ENCODE data around the gene CAMK2G.
"Not testable (repeated sequence)": the region's sequence is repeated elsewhere in the genome, so short reads cannot be mapped to it uniquely, and the experiment has no call there.

The CAMK2G gene

DNA sequence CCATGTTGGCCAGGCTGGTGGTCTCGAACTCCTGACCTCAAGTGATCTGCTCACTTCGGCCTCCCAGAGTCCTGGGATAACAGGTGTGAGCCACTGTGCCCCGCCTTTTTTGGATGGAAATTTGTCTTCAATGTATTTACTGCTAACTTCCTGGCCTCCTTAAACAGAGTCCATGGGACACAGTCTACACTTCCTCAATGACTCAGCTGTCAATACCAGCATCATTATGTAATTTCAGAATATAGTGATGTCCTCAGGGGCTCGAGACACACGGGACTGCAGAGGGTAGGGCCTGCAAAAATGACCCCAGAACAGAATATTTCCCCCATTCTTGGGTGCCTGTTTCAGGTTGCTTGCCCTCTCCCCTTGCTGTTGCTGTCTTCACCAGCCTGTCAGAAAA, 31.1 kb downstream of the CAMK2G start:
- in situ Hi-C loops (cut with MboI; ENCODE audit: low sequenced_read_pairs): loop anchor here (5.0 kb wide), 1 partner anchor 34 kb away; no protein-coding TSS in a partner anchor

DNA sequence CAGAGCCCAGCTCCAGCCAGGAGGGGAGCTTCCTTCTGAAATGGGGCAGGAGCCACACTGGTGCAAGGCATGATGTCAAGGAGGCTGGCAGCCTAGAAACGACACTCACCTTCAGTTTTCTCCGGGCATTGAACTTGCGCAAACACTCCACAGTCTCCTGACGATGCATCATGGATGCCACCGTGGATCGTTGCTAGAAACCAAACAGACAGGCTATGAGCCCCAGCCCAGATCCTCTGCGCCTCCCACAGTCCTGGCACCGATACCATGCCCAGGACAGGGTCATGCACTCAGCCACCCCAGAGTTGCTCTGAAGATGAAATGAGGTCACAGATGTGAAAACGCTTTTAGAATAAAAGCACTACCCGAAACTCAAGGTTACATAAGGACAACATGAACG, 32.0 kb downstream of the CAMK2G start:
- in situ Hi-C loops (cut with MboI; ENCODE audit: low sequenced_read_pairs): loop anchor here (5.0 kb wide), 1 partner anchor 35 kb away; no protein-coding TSS in a partner anchor

DNA sequence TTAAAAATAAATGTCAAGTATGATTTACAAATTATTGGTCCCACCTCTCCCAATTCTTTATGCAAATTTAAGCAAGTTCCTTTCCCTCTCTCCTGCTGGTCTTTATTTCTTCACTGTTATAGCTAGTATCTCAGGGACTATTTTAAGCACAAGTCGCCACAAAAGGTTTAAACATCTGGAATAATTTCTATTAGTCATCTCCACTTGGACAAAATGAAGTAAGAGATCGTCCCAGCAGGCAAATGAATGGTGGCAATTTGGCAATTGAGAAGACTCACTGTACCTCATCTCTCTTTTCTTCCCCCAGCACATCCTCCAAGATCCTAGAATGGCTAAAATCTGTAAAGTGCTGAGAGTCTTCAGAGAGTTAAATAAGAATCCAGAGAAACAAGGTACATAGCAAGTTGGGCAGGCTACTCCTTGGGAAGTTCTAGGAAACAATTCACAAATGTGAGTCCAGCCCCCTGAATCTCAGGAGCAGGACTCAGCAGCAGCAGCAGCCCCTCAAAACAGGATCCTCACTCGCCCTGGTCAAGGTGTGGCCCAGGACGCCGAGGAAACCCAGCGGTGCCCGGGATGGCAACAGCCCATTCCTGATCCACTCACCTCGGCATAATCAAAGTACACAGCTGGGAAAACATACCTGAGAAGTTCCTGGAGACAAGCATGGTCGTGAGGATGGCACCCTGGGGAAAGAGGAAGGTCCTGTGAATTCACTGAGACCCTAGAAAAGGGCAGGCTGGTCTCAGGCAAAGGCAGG, 32.6 kb downstream of the CAMK2G start:
- in situ Hi-C loops (cut with MboI; ENCODE audit: low sequenced_read_pairs): loop anchor here (5.0 kb wide), 1 partner anchor 36 kb away; no protein-coding TSS in a partner anchor

DNA sequence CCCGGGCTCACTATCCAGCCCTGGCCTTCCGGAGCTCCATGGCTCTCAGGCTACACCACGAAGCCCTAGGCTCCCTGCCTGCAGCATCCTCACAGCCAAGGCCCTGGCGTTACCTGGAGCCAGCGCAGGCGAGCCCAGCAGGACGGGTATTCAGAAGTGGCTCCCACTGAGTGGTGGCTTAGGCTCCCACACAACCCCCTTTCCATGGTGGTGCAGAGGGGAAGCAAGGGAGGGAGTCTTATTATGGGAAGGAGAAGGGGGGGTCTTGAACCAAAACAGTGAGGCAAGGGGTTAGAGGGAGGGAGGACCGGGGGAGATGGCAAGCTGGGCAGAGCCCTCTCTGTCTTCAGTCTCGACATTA, 33.3 kb downstream of the CAMK2G start:
- in situ Hi-C loops (cut with MboI; ENCODE audit: low sequenced_read_pairs): loop anchor here (5.0 kb wide), 1 partner anchor 36 kb away; no protein-coding TSS in a partner anchor

DNA sequence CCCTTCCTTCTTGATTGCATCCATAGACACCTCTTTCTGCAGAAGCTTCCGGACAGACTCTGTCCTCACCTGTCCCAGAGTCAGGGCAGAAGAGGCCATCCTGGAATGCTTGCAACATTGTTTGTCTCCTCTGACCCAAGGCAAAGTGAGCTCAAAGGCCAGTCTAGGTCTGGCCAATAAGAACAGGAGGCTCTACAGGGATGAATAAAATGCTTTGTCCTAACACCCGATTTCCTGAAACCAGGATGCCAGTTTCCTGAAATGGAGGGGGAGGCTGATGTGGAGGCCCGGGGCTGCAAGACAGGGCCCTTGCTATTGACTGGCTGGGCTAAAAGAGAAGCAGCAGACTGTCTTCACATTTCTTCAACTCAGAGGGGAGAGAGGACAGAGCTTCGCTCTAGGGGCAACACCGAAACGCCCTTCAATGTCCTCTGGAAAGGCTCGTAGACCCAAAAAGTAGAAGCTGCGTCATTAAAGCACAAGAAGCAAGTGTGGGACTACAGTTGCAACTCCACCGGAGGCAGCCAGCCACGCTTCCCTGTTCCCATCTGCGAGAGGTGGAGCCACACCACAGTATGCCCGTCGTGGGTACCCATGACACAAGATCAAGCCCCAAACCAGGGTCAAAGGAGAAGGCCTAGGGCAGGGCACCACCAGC, 33.8 kb downstream of the CAMK2G start:
- in situ Hi-C loops (cut with MboI; ENCODE audit: low sequenced_read_pairs): loop anchor here (5.0 kb wide), 1 partner anchor 37 kb away; no protein-coding TSS in a partner anchor

DNA sequence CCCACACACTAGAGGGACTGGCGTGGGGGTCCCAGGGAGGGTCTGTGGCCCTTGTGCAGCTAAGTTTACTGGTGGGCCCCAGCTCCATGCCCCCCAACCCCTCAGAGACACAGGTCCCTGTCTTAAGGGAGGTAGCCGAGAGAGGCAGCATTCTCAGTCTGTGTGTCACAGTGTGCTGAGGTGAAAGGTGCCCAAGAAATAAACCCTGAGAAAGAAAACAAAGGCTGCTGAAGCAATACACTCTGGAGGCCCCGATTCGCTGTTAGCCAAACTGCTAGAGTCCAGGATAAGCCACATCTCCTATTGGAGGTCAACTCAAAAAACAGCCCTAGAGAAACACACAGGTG, 34.3 kb downstream of the CAMK2G start:
- in situ Hi-C loops (cut with MboI; ENCODE audit: low sequenced_read_pairs): loop anchor here (5.0 kb wide), 1 partner anchor 37 kb away; no protein-coding TSS in a partner anchor

DNA sequence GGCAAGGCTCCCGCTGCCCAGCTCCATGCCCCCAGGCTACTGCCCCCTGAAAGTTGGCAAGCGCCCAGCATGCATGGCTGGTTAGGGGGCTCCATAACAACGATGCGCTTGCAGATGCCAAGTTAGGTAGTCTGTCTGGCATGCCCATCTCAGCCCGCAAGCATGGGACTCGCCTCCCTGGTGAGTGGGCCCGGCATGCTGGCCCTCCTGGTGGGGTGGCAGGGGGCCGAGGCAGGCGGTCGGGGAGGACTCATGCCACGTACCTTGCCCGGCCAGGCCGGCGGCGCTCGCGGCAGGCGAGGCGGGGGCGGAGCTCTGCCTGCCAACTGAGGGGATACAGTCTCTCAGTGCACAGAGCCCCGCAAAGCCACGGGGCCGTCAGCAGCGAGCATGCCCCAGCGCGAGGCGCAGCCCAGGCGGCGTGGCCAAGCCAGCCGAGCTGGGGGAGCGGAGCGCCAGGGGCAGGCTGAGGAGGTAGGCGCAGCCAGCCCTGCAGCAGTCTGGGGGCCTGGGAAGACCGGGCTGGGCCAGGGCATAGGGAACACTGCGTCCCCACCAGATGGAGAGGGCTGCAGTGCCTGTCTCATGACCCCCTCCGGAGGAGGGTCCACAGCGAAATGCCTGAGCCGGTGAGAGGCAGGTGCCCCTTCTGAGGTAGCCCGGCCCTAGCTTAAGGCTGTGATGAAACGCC, 34.9 kb downstream of the CAMK2G start:
- in situ Hi-C loops (cut with MboI; ENCODE audit: low sequenced_read_pairs): no loop called here

DNA sequence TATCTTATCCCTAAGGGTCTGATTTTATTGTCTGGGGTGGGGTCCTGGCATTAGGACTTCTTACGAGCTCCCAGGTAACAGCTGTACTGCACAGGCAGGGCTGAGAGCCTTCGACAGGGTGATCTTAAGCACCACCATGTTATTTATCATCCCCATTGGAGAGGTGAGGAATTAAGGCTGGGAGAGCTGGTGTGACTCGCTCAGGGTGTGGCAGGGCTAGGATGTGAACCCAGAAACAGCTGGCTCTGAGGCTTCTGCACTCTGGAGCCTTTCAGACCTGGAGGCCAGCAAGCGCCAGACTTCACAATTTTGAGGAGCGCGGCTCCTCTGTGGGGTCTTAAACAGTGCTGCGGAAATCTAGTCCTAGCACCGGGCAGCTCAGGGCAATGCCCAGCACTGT, 35.5 kb downstream of the CAMK2G start:
- in situ Hi-C loops (cut with MboI; ENCODE audit: low sequenced_read_pairs): no loop called here

DNA sequence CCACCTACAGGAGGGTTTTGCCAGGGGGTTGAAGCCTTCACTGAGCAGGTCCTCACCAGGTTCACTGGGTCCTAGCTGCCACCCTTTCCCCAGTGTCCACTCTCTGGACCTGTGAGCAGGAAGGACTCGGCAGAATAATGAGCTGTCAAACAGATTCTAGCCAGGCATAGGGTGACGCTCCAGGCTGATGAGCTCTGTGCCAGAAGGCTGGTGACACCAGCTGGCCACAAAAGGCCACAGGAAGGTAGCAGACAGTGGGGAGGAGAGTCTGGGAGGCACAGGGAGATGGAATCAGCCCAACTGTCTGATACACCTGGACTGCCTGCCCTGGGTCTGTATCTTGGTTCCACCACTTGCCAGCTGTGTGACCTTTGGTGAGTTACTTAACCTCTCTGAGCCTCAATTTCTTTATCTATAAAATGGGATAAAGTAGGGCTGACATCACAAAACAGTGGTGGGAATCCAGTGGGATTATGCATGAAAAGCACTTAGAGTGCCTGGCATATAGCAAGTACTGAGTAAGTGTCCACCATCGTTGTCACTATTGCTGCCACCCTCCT, 36.3 kb downstream of the CAMK2G start:
- in situ Hi-C loops (cut with MboI; ENCODE audit: low sequenced_read_pairs): no loop called here

DNA sequence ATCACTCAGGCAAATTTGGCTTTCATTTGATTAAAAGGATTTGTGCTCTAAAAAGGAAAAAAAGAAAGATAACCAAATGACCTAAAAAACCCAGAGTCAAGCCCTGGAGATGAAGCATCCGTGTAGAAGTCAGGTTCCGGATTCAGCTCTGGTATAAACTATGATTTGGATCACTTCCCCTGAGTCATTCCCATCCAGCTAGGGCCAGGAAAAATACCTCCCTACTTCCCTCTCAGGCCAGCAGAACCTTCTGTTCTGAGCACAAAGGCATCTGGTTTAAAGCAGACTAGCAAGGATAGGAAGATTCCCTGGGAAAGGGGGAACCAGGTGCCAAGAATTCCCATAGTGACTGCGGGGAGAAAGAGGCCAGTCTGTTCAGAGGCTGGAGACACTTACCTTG, 37.3 kb downstream of the CAMK2G start:
- in situ Hi-C loops (cut with MboI; ENCODE audit: low sequenced_read_pairs): no loop called here

DNA sequence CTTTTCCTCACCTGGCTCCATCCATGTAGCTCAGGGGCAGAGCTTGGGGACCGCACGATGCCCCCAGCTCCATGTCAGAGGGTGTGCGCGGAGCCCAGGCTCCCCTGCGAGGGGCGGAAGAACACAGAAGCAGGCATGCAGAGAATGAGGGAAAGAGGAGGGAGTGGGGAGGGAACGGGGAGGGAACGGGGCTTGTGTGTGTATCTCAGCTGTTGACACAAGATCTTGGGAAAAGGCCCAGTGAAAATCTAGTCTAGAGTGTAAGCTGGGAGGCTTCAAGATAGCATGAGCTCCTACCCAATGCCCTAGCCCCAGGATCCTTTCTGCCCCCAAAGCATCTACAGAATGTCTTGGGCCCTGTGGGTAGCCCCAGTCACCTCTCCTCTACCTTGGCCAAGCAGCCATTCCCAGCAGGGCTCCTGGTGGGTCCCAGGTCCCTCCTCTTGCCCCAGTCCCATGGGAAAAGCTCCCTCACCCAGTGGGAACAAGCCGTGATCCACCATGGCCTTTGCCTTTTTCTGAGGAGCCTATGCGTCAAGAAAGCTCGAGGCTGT, 37.9 kb downstream of the CAMK2G start:
- in situ Hi-C loops (cut with MboI; ENCODE audit: low sequenced_read_pairs): no loop called here

DNA sequence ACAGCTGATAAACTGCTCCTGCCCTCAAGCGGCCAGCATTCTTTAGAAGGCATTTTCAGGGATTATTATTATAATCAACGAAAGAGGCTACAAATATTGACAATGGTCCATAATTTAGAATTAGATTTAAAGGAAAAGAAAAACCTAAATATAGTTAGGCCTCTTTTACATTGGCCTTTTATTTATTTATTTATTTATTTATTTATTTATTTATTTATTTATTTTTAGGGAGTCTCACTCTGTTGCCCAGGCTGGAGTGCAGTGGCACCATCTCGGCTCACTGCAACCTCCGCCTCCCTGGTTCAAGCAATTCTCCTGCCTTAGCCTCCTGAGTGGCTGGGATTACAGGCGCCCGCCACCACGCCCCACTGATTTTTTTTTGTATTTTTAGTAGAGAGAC, 45.3 kb downstream of the CAMK2G start:
- in situ Hi-C loops (cut with MboI; ENCODE audit: low sequenced_read_pairs): not testable (repeated sequence)

DNA sequence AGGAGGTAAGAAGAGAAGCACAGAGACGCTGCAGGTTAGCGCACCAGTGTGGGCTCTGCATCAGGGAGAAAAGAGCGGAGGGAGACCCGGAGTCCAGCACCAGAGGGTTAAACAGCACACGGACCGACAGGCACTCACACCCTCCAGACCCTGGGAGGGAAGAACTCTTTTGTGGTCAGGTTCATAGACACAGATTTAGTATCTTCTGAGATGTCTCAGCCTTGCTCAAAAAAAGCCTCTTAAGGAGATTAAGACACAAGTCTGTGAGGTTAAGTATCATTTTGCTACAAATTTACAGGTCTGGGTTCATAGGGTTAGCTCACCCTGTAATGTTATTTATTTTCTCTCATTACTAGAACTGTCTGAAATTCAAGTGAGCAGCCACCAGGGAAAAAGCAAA, 46.2 kb downstream of the CAMK2G start:
- in situ Hi-C loops (cut with MboI; ENCODE audit: low sequenced_read_pairs): no loop called here

DNA sequence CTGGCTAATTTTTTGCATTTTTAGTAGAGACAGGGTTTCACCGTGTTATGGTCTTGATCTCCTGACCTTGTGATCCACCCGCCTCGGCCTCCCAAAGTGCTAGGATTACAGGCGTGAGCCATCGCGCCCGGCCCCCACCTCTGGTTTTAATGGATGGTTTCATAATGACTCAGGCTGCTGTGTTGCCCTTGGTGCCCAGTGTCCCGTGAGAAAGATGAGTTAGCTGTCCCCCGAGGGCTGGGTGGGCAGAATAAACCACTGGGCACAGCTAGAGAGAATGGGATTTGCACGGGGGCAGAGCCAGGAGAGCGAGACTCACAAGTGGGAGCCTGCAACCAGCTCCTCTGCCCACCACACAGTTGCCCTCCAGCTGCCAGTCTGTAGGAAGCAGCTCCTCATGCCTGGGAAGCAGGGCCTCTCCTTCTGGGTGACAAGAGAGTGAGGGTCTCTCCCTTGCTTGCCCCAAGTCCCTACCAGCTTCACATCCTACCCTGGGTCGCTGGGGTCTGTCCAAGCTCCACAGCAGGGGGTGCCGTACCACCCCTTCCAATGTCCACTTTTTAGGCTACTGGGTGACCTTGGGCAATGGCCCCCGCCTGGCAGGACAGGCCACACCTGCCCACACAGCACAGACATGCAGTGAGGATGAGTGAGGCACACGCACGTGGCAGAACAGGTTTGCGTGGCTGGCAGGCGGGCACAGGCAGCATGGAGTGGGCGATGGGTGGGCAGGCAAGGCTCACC, 46.8 kb downstream of the CAMK2G start:
- in situ Hi-C loops (cut with MboI; ENCODE audit: low sequenced_read_pairs): no loop called here

DNA sequence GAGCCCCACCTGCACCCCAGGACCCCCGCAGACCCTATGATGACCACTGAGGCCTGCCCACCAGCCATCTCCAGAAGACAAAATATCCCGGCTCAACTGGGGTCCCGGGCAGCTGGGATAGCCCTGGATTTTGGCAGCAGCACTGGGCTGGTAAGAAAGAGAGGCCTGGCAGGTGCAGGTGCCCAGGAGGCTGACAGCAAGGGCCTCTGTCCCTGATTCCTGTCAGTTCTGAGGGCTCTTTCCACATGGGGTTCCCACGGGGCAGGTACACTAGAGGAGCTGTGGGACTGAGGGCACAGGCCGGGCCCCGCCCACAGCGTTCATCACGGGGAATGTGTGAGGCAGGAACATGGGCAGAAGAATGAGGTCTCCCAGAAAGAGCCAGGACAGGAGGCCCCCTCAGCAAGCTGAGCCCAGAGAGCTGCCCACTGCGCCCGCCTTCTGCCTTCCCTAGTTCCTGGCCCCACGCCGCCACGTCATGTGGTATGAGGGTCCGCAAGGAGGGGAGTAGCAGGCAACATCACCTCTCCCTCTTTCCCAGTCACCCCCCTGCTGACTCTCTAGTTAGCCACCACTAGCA, 50.1 kb downstream of the CAMK2G start:
- in situ Hi-C loops (cut with MboI; ENCODE audit: low sequenced_read_pairs): no loop called here

DNA sequence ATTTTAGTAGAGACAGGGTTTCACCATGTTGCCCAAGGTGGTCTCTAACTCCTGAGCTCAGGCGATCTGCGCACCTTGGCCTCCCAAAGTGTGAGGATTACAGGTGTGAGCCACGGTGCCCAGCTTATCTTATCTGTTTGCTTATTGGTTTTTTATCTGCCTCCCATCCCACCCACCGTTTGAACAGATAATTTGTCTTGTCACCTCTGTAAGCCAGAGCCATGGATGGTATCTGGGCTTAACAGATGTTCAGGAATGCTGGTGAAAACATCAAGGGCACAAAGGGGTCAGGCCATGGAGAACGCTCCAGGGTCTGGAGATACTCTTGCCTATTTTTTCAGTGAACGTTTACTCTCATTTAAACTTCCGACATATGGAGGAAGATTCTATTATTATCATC, 51.0 kb downstream of the CAMK2G start:
- in situ Hi-C loops (cut with MboI; ENCODE audit: low sequenced_read_pairs): no loop called here

DNA sequence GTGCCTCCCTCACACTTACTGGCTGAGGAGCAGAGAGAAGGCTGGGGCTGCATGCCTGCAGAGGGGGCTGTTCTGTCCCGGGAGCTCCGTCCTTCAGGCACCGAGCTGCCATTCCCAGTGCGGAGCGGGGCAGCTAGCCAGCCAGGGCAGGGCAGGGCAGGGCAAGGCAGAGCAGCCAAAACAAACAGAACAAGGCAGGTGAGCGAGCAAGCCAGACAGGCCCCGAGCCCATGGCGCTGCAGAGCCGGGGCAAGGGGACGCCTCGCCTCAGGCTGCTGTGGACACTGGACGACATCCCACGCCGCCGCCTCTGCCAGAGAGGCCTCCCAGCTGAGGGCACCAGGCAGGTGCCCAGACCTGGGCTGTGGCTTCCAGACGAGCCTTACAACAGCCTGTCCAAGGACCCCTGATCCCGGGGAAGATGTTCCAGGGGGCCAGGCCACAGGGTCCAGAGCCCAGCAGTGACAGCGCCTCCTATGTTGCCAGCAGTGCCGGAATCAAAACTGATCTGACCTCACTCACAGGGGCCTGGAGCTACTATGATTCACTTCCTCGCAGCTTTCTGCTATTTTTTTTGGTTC, 54.8 kb downstream of the CAMK2G start:
- in situ Hi-C loops (cut with MboI; ENCODE audit: low sequenced_read_pairs): no loop called here

DNA sequence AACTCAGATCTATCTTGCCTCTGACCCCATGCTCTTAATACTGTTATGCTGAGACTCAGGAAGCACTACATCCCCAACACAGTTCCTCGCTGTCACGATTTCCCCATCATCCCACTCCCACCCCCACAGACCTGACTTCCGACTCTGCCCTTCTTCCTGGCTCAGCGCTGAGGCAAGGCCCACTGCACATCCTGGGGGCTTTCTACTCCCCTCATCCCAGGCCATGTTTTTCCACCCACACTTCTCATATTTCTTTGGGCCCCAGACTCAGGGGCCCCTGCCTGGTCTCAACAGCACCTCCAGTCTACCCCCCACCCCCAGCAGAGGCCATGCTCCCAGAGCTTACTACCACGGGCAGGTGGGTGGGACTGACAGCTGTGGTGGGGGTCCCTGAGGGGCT, 55.3 kb downstream of the CAMK2G start:
- in situ Hi-C loops (cut with MboI; ENCODE audit: low sequenced_read_pairs): no loop called here

DNA sequence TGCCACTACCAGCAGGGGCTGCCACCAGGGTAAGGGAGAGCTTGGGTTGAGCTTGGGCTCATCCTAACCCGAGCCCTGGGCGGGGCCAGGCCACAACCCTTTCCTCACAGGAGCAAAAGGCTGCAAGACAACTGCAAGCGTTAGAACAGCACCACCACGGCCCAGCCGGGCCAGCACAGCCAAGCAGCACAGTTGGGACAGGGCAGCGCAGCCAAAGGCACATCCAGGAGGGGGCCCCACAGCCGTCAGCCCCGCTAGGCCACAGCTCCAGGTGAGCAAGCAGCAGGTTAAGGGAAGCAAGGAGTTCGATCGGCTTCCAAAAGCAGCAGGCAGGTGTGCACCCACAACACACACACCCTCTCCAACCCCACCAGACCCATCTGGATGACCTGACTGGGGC, 56.0 kb downstream of the CAMK2G start:
- in situ Hi-C loops (cut with MboI; ENCODE audit: low sequenced_read_pairs): no loop called here

DNA sequence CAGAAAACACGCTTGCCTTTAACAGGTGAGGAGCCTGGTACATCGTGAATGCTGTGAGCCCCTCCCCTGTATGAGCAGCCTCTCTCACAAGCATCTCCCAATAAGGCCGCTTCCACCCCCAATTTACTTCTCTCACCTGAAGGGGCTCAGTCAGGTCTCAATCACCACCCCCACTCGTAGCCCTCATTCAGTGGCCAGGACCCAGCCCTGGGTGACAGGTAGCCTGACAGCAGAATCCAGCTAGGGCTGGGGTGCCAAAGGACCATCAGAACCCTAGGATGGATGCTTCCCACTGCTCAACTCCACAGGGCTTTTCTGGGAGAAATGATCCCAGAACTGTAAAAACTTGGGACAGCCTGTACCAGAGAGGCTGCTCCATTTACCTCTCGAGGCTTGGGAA, 56.5 kb downstream of the CAMK2G start:
- in situ Hi-C loops (cut with MboI; ENCODE audit: low sequenced_read_pairs): no loop called here
